Effector memory CD4-positive, alpha-beta T cell (primary cell): ENCODE data around the gene SETBP1.

Experiments used
- DNase-seq, 3 donors: peaks; one replicate each; pipeline ENCODE4 v3.0.0-alpha.2; 2020
- H3K27ac ChIP-seq: 2 replicates; pipeline ENCODE4 v1.7.0; 2013; ENCODE audit warnings: mild to moderate bottlenecking, low read length, moderate library complexity; ENCODE audit not compliant: insufficient read depth, poor library complexity, severe bottlenecking
- H3K27me3 ChIP-seq: replicated peaks from 2 replicates; pipeline ENCODE4 v1.7.0; 2013; ENCODE audit warnings: mild to moderate bottlenecking, low read length; ENCODE audit not compliant: insufficient read depth, control insufficient read depth, poor library complexity, severe bottlenecking
- H3K36me3 ChIP-seq: 2 replicates; pipeline ENCODE4 v1.7.0; 2013; ENCODE audit warnings: mild to moderate bottlenecking, low read length, moderate library complexity; ENCODE audit not compliant: control insufficient read depth, insufficient read depth
- H3K4me1 ChIP-seq: 2 replicates; pipeline ENCODE4 v1.7.0; 2013; ENCODE audit warnings: low read length, mild to moderate bottlenecking; ENCODE audit not compliant: control insufficient read depth, insufficient read depth, poor library complexity, severe bottlenecking
- H3K4me3 ChIP-seq: 2 replicates; pipeline ENCODE4 v1.7.0; 2013; ENCODE audit warnings: low read length, low read depth, mild to moderate bottlenecking; ENCODE audit not compliant: insufficient read depth, poor library complexity, severe bottlenecking
- H3K9me3 ChIP-seq: 2 replicates; pipeline ENCODE4 v1.7.0; 2013; ENCODE audit warnings: mild to moderate bottlenecking, low read length, moderate library complexity; ENCODE audit not compliant: control insufficient read depth

The SETBP1 gene

GRCh38 chr18:44678725-44679055, 2.0 kb upstream of the SETBP1 start:
- Histone ChIP-seq H3K27me3 (peaks cover 7% of the 10 kb centered on the region), H3K4me1 (peaks cover 16% of the 10 kb centered on the region), H3K9me3 (no peaks in the 10 kb centered on the region), H3K4me3 (peak overlapping the region; percentile 78), H3K36me3 (no peaks in the 10 kb centered on the region), H3K27ac (no peak overlapping the region)
- no peak for DNase-seq

- Histone ChIP-seq H3K27me3 (peaks cover 7% of the 10 kb centered on the region), H3K9me3 (no peaks in the 10 kb centered on the region), H3K4me1 (peaks cover 16% of the 10 kb centered on the region), H3K4me3 (peak overlapping the region; percentile 78), H3K27ac (no peak overlapping the region), H3K36me3 (no peaks in the 10 kb centered on the region)
- peak; percentile 16 to 47 (median 34) for DNase-seq
These were observed 1.4 kb upstream of the SETBP1 start for GRCh38 chr18:44679056-44679913.

DNA sequence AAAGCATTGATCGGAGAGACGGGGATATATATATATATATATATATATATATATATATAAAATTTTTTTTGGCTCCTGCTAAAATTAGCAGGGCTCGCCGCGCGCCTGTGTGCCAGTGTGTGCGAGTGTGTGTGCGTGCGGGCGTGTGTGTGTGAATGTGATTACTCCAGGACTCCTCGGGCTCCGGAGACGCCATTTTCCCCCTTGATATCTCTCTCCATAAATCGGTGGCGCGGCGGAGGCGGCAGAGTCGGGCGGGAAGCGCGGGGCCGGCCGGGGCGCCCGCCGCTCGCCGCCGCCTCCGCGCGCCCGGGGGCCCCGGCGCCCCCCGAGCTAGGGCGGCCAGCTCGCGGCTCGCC, 795 bp upstream of the SETBP1 start:
- H3K27me3 ChIP-seq: peaks cover 7% of the 10 kb centered on the region
- H3K4me1 ChIP-seq: peaks cover 16% of the 10 kb centered on the region
- no peaks in the 10 kb centered on the region for H3K36me3 ChIP-seq
- peak overlapping the region; percentile 49 for H3K4me3 ChIP-seq
- H3K9me3 ChIP-seq: no peaks in the 10 kb centered on the region
- H3K27ac ChIP-seq: no peak overlapping the region
- DNase-seq: peak in 1 of 3 donors; percentile 6

DNA sequence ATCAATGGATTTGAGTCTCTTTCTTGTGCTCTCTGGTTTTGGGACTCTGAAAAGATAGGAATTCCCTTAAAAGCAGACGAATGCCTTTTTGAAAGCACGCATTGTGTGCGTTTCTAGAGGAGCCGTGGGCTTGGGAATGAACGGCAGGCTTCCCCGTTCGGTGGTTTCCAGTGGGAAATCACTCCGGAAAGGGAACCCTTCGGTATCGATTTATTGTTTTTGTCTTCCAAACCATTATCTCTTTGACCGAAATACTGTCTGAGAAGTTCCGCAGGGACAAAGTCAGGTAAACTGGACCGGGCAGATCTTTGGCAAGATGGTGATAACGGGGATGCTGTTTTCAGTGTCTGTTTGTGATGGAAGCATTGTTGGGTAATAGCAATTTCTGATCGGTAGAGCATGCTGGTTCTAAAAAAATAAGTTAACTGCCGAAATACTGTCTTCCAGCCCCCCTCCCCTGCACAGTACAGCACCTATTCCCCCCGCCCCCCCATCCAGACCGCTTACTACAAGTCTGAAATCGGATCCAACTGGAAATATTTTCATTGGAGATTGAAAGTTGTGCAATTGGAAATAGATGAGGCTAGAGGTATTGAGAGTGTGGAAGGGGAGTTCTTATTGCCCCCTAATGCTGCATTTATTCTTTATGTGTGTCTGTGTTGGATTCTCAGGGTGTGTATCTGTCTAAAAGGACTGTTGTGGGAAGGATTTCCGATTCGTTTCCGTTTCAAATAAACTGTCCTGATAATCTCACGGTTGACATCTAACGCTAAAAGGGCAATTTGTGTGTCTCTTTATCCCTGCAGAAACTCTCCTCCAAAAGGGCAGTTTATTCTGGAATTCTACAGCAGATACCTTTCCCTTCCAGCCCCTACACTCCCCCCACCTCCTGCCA, 635 bp downstream of the SETBP1 start:
- H3K4me3 ChIP-seq: peak overlapping the region; percentile 4
- DNase-seq: no peak
- peaks cover 7% of the 10 kb centered on the region for H3K27me3 ChIP-seq
- H3K27ac ChIP-seq: no peak overlapping the region
- H3K36me3 ChIP-seq: no peaks in the 10 kb centered on the region
- H3K4me1 ChIP-seq: peaks cover 16% of the 10 kb centered on the region
- no peaks in the 10 kb centered on the region for H3K9me3 ChIP-seq

DNA sequence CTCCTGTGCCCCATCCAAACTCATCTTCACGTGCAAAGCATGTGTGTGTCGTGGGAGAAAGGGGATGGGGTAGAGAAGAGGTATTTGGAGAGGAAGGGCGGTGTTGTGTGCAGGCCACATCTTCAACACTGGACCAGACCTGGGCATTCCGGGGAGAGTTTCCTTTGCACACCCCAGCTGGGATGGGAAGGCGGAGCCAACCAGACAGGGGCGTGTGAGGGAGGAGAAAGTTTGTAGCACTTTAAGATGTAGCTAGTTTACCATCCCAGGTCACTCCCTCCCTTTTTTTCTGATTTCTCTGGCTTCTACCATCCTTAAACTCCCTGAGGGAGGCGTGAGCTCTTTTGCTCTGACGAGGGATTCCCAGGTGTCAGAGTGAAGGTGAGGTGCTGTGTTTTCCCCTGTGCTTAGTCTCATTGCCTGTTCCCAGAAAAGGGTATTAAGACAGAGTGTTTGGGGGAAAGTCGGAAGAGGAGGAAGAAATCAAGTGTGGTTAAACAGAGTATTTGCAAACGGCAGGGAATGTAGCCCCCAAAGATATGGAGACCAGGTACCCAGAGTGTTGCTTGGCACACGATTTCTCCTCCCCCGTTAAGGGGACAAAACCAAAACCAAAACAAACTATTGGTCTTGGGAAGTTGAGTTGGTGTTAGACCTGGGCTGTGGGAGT, 1.6 kb downstream of the SETBP1 start:
- H3K4me3 ChIP-seq: no peak overlapping the region
- DNase-seq: no peak

DNA sequence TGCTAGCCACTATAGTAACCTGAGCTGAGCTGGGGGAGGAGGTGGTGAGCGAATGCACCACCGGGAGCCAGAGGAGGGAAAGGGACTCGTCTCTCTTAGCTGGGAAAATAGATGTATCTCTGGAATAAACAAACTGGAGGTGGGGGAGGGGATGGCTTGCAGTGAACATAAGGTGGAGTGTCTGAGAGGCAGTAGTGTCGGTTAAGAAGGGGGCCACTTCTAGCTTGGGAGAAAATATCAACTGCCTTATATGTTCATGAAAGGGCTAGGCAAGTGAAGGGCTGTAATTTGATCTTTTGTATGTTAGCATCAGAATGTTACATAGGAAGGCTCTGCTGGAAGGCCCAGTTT, 2.2 kb downstream of the SETBP1 start:
- Histone ChIP-seq H3K27me3 (peaks cover 7% of the 10 kb centered on the region), H3K4me1 (peaks cover 16% of the 10 kb centered on the region), H3K4me3 (no peak overlapping the region), H3K36me3 (no peaks in the 10 kb centered on the region), H3K9me3 (no peaks in the 10 kb centered on the region), H3K27ac (no peak overlapping the region)
- DNase-seq: no peak

More for the DNA sequence above, 1.6 kb downstream of the SETBP1 start:
- Histone ChIP-seq H3K9me3 (no peaks in the 10 kb centered on the region), H3K4me1 (peaks cover 16% of the 10 kb centered on the region), H3K27ac (no peak overlapping the region), H3K36me3 (no peaks in the 10 kb centered on the region), H3K27me3 (peaks cover 7% of the 10 kb centered on the region)

DNA sequence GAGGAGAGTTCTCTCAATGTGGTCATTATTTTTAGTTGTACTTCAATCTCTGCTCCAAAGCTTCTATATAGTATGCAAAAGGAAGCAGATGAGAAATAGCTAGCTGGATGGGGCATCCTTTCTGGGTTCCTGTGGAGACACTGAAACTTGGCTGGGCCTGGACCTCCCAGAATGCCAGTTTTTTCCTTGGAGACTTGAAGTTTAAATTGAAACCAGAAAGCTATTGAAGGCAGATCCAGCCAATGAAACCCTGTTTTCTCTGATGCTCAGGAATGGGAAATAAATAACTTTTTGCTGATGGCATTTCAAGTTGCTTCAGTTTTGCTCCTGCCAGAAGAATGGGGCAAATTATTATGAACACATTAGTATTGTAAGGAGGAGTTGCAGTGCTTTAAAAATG, 2.9 kb downstream of the SETBP1 start:
- peaks cover 16% of the 10 kb centered on the region for H3K4me1 ChIP-seq
- H3K36me3 ChIP-seq: no peaks in the 10 kb centered on the region
- H3K27ac ChIP-seq: no peak overlapping the region
- no peaks in the 10 kb centered on the region for H3K9me3 ChIP-seq
- no peak overlapping the region for H3K4me3 ChIP-seq
- H3K27me3 ChIP-seq: peaks cover 7% of the 10 kb centered on the region
- no peak for DNase-seq

- H3K4me1 ChIP-seq: peaks cover 11% of the 10 kb centered on the region
- H3K36me3 ChIP-seq: no peaks in the 10 kb centered on the region
- H3K4me3 ChIP-seq: no peak overlapping the region
- H3K9me3 ChIP-seq: no peaks in the 10 kb centered on the region
- H3K27ac ChIP-seq: no peak overlapping the region
- peaks cover 7% of the 10 kb centered on the region for H3K27me3 ChIP-seq
- no peak for DNase-seq
These were observed 4.6 kb downstream of the SETBP1 start for GRCh38 chr18:44685296-44685695.

DNA sequence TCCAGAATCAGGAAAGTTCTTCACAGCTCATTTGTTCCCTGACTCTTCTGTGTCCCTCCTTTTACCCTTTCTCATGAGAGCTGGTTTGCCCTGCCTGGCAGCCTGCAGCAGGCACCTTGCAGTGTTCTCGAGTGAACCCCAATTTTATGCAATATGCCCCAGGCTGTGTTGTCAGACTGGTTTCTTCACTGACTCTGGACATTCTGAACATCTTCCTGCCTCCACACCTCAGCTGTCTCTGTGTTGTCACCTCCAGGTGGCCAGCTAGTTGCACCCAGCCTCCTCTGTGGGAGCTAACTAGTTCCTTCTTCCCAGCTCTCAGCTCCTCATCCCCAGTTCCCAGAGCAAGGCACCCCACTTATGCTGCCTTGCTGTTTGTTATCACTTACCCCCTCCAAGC, 5.5 kb downstream of the SETBP1 start:
- Histone ChIP-seq H3K27ac (no peak overlapping the region), H3K9me3 (no peaks in the 10 kb centered on the region)

More for the DNA sequence above, 5.5 kb downstream of the SETBP1 start:
- H3K4me1 ChIP-seq: peaks cover 3% of the 10 kb centered on the region
- H3K27me3 ChIP-seq: peaks cover 2% of the 10 kb centered on the region
- no peak for DNase-seq
- H3K36me3 ChIP-seq: no peaks in the 10 kb centered on the region
- H3K4me3 ChIP-seq: no peak overlapping the region
